Right lung (tissue), 10 donors: ENCODE data around the gene TOR1AIP1. TPM values are rescaled to one million over a fixed set of nuclear protein-coding genes. Genes with fewer than 3 reads are reported as not detected.
"Not testable (repeated sequence)": the region's sequence is repeated elsewhere in the genome, so short reads cannot be mapped to it uniquely, and the experiment has no call there.

Experiments
- DNase-seq, 2 donors: peaks; one replicate each; pipeline ENCODE4 v3.0.0-alpha.2; 2013
- long read RNA-seq, 8 donors: transcript quantifications; one replicate each; lab custom pipeline, GENCODE V29; 2026
- polyA plus RNA-seq, 5 donors: library from polyadenylated mRNA; unstranded; fragments of 120-200 nt; gene quantifications; one replicate each; pipeline versions ENCODE4 v1.2.1 to v1.2.3, GENCODE V29; 2013; ENCODE audit warnings: inconsistent platforms in 1 of 5, low replicate concordance in 1 of 5; ENCODE audit not compliant: insufficient read length in 5 of 5, insufficient read depth in 1 of 5

The TOR1AIP1 gene
- polyA plus RNA-seq: 10 to 100 TPM; 51.1 to 72.5 (median 69.8) TPM
- long read RNA-seq, donor 1, full-length matches to known transcripts: 13 of 20 reads
- long read RNA-seq, donor 1, partial matches to known transcripts: 7 of 20 reads
- long read RNA-seq, donor 1, other reads (novel, unspliced or antisense): 0 of 20 reads
- long read RNA-seq, donor 2, transcript TOR1AIP1-208 (10 exons, 3,685 nt): major isoform, 6 of 18 reads
- long read RNA-seq, donor 2, partial matches to known transcripts: 12 of 18 reads
- long read RNA-seq, donor 2, other reads (novel, unspliced or antisense): 0 of 18 reads
- long read RNA-seq, donor 3, full-length matches to known transcripts: 7 of 13 reads
- long read RNA-seq, donor 3, partial matches to known transcripts: 6 of 13 reads
- long read RNA-seq, donor 3, other reads (novel, unspliced or antisense): 0 of 13 reads
- long read RNA-seq, donor 4, full-length matches to known transcripts: 8 of 8 reads
- long read RNA-seq, donor 4, partial matches to known transcripts: 0 of 8 reads
- long read RNA-seq, donor 4, other reads (novel, unspliced or antisense): 0 of 8 reads
- long read RNA-seq, donor 5, full-length matches to known transcripts: 11 of 17 reads
- long read RNA-seq, donor 5, partial matches to known transcripts: 6 of 17 reads
- long read RNA-seq, donor 5, other reads (novel, unspliced or antisense): 0 of 17 reads
- long read RNA-seq, donor 6, full-length matches to known transcripts: 15 of 15 reads
- long read RNA-seq, donor 6, partial matches to known transcripts: 0 of 15 reads
- long read RNA-seq, donor 6, other reads (novel, unspliced or antisense): 0 of 15 reads
- long read RNA-seq, donor 7, full-length matches to known transcripts: 7 of 21 reads
- long read RNA-seq, donor 7, partial matches to known transcripts: 14 of 21 reads
- long read RNA-seq, donor 7, other reads (novel, unspliced or antisense): 0 of 21 reads
- long read RNA-seq, donor 8, partial matches to known transcripts: 0 of 1 reads
- long read RNA-seq, donor 8, other reads (novel, unspliced or antisense): 0 of 1 reads

GRCh38 chr1:179882253-179883039 lies at the start of gene TOR1AIP1:
TSS of gene TOR1AIP1 (plus strand) at chr1:179882285. CDS start at chr1:179882503, 218 bp downstream.
- peak; percentile 97 to 98 for DNase-seq

GRCh38 chr1:179836686-179837445 lies 45.2 kb upstream of the TOR1AIP1 start:
- DNase-seq: not testable (repeated sequence)

GRCh38 chr1:179840107-179840506 lies 42.0 kb upstream of the TOR1AIP1 start:
- DNase-seq: no peak

- no peak for DNase-seq
Measured at GRCh38 chr1:179848233-179848632, 33.9 kb upstream of the TOR1AIP1 start.

- no peak for DNase-seq
Measured at GRCh38 chr1:179853102-179853501, 29.0 kb upstream of the TOR1AIP1 start.

GRCh38 chr1:179855831-179856230 lies 26.3 kb upstream of the TOR1AIP1 start:
- DNase-seq: not testable (repeated sequence)

- DNase-seq: no peak
Measured at GRCh38 chr1:179856296-179856695, 25.8 kb upstream of the TOR1AIP1 start.

GRCh38 chr1:179857009-179857408 lies 25.1 kb upstream of the TOR1AIP1 start:
- no peak for DNase-seq

- no peak for DNase-seq
Measured at GRCh38 chr1:179860652-179861051, 21.4 kb upstream of the TOR1AIP1 start.

- no peak for DNase-seq
Measured at GRCh38 chr1:179865377-179865776, 16.7 kb upstream of the TOR1AIP1 start.

- no peak for DNase-seq
Measured at GRCh38 chr1:179866616-179867015, 15.5 kb upstream of the TOR1AIP1 start.

GRCh38 chr1:179867493-179868330 lies 14.4 kb upstream of the TOR1AIP1 start:
- DNase-seq: no peak

- DNase-seq: no peak
Measured at GRCh38 chr1:179870870-179871269, 11.2 kb upstream of the TOR1AIP1 start.

GRCh38 chr1:179871940-179872339 lies 10.1 kb upstream of the TOR1AIP1 start:
- DNase-seq: no peak

- DNase-seq: no peak
Measured at GRCh38 chr1:179872558-179872957, 9.5 kb upstream of the TOR1AIP1 start.

- DNase-seq: no peak
Measured at GRCh38 chr1:179873438-179873851, 8.6 kb upstream of the TOR1AIP1 start.

- DNase-seq: no peak
Measured at GRCh38 chr1:179875596-179876299, 6.3 kb upstream of the TOR1AIP1 start.

- DNase-seq: no peak
Measured at GRCh38 chr1:179876300-179876715, 5.8 kb upstream of the TOR1AIP1 start.
